ENCODE data around the gene SNIP1.

- TF ChIP-seq CTCF (IDR thresholded peaks at IDR 0.05; ENCODE audit: low read length) (no peak), EZH2 (IDR thresholded peaks at IDR 0.05; ENCODE audit: borderline replicate concordance, low read length) (no peak)
These were observed 45.8 kb upstream of the SNIP1 start for GRCh38 chr1:37599940-37600339.
